Measurements from ENCODE around the gene GOPC.
A peak's percentile ranks its signal among the peaks of the same experiment; 100 is the strongest.

The GOPC gene

DNA sequence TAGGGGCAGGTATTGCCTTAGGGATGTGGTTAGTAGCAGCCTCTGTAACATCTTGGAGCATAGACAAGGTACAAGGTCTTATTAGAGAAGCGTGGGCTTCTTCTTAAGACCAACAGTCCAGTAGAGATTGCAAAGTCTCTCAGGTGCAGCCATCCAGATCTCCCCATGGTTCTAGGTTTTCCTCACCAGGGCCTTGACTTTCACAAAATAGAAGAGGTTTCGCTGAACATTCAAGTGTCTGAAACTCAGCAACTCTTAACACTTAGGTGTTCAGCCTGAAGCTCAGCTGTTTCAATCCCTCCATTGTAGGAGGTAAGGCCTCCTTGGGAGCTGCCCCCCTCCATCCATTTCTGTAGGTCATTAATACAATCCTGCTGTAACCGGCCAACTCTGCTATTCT is 44.4 kb downstream of the GOPC start:
- Histone ChIP-seq H3K36me3 (replicated peaks; ENCODE audit: insufficient read depth, low read length) (no peaks in the 10 kb centered on the region), H3F3A (ENCODE audit: insufficient read depth, low read length) (peaks cover 5% of the 10 kb centered on the region; the same call in 1 of the 2 replicates), H3K79me2 (ENCODE audit: low read length) (no peaks in the 10 kb centered on the region), H4K20me1 (ENCODE audit: insufficient read depth, low read length) (no peaks in the 10 kb centered on the region), H3K27ac (ENCODE audit: low read length) (no peak overlapping the region), H3K4me2 (ENCODE audit: low read depth, low read length) (no peak overlapping the region), H3K27me3 (replicated peaks; ENCODE audit: insufficient read depth, low read length) (no peaks in the 10 kb centered on the region), H3K9me3 (replicated peaks; ENCODE audit: insufficient read depth, low read length) (no peaks in the 10 kb centered on the region), H3K4me3 (ENCODE audit: low read length) (no peak overlapping the region), H3K9me2 (replicated peaks; ENCODE audit: insufficient read depth, low read length) (no peaks in the 10 kb centered on the region), H2AFZ (ENCODE audit: low read length) (no peak overlapping the region), H3K4me1 (ENCODE audit: low read length) (peaks cover 11% of the 10 kb centered on the region), H3K9ac (ENCODE audit: low read length) (no peak overlapping the region)
- TF ChIP-seq, protein P1, sequence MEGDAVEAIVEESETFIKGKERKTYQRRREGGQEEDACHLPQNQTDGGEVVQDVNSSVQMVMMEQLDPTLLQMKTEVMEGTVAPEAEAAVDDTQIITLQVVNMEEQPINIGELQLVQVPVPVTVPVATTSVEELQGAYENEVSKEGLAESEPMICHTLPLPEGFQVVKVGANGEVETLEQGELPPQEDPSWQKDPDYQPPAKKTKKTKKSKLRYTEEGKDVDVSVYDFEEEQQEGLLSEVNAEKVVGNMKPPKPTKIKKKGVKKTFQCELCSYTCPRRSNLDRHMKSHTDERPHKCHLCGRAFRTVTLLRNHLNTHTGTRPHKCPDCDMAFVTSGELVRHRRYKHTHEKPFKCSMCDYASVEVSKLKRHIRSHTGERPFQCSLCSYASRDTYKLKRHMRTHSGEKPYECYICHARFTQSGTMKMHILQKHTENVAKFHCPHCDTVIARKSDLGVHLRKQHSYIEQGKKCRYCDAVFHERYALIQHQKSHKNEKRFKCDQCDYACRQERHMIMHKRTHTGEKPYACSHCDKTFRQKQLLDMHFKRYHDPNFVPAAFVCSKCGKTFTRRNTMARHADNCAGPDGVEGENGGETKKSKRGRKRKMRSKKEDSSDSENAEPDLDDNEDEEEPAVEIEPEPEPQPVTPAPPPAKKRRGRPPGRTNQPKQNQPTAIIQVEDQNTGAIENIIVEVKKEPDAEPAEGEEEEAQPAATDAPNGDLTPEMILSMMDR (IDR thresholded peaks at IDR 0.05; ENCODE audit: low read length) = no peak
- no peak for TF ChIP-seq EZH2 (optimal IDR thresholded peaks at IDR 0.05; ENCODE audit: low read depth, low read length)
- TF ChIP-seq EZH2phosphoT487 (IDR thresholded peaks at IDR 0.05; ENCODE audit: low read length) = no peak
- no peak for DNase-seq

DNA sequence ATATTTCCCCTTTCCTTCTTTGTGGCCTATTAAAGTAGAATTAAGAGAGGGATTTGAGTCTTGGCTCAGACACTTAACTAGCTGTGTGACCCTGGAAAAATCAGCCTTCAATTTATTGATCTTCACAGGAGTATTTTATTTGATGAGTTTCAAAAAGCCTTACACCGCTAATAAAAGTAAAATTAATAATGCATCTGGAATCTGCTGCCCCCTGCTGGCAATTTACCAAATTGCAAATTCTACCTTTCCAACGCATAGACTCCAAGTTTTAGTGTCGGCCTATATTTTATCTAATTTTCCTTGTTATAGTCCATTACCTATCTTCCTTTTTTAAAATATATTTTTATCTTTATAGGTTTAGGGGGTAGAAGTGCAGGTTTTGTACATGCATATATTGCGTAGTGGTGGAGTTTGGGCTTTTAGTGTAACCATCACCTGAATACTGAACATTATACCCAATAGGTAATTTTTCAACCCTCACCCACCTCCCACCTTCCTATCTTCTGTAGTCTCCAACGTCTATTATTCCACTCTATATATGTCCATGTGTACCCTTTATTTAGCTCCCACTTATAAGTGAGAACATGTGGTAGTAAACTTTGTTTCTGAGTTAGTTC is 46.3 kb downstream of the GOPC start:
- H4K20me1 ChIP-seq (ENCODE audit: insufficient read depth, low read length) = no peaks in the 10 kb centered on the region
- H3K27me3 ChIP-seq (replicated peaks; ENCODE audit: insufficient read depth, low read length) = no peaks in the 10 kb centered on the region
- no peaks in the 10 kb centered on the region for H3K9me3 ChIP-seq (replicated peaks; ENCODE audit: insufficient read depth, low read length)
- H3K4me2 ChIP-seq (ENCODE audit: low read depth, low read length) = peak overlapping the region; percentile 40; the same call in 1 of the 2 replicates
- H3K79me2 ChIP-seq (ENCODE audit: low read length) = no peaks in the 10 kb centered on the region
- H3K4me1 ChIP-seq (ENCODE audit: low read length) = peaks cover 12% of the 10 kb centered on the region
- H3K36me3 ChIP-seq (replicated peaks; ENCODE audit: insufficient read depth, low read length) = no peaks in the 10 kb centered on the region
- H3K4me3 ChIP-seq (ENCODE audit: low read length) = no peak overlapping the region
- no peaks in the 10 kb centered on the region for H3K9me2 ChIP-seq (replicated peaks; ENCODE audit: insufficient read depth, low read length)
- no peak overlapping the region for H2AFZ ChIP-seq (ENCODE audit: low read length)
- TF ChIP-seq, protein P1 (IDR thresholded peaks at IDR 0.05; ENCODE audit: low read length) = peak; percentile 66
- TF ChIP-seq EZH2 (optimal IDR thresholded peaks at IDR 0.05; ENCODE audit: low read depth, low read length) = no peak
- DNase-seq = peak; percentile 57
- peaks cover 5% of the 10 kb centered on the region; the same call in 1 of the 2 replicates for H3F3A ChIP-seq (ENCODE audit: insufficient read depth, low read length)
- H3K9ac ChIP-seq (ENCODE audit: low read length) = no peak overlapping the region
- no peak overlapping the region for H3K27ac ChIP-seq (ENCODE audit: low read length)

DNA sequence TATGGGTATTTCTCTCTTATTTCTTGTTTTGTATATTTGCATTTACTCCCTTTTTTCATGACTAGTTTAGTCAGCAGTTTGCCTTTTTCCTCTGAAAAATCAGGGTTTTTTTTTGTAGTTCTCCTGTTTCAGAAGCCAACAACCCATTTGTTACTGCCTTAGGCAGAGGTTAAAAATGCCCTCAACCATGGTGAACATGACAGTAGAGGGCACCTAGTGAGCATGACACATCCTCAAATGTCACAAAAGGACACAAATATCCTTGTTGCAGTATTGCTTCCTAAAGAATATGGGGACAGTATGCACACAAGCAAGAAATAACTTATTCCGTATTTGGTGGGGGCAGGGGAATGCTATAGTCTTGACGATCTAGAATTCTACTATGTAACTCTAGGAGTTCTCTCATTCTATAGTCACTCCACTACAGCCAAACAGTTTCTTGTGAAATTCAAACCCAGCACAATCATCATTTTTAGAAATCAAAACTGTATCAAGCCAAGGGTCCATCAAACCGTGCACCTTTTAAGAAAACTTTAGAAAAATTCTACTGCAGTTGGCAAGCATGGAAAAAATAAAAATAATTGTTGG is 47.0 kb downstream of the GOPC start:
- TF ChIP-seq EZH2phosphoT487 (IDR thresholded peaks at IDR 0.05; ENCODE audit: low read length) (no peak), EZH2 (optimal IDR thresholded peaks at IDR 0.05; ENCODE audit: low read depth, low read length) (no peak)
- TF ChIP-seq, protein P1 (IDR thresholded peaks at IDR 0.05; ENCODE audit: low read length) = peak; percentile 11; the same call in 1 of the 2 replicates
- Histone ChIP-seq H3F3A (ENCODE audit: insufficient read depth, low read length) (peaks cover 5% of the 10 kb centered on the region; the same call in 1 of the 2 replicates), H3K36me3 (replicated peaks; ENCODE audit: insufficient read depth, low read length) (no peaks in the 10 kb centered on the region), H3K9me2 (replicated peaks; ENCODE audit: insufficient read depth, low read length) (no peaks in the 10 kb centered on the region), H4K20me1 (ENCODE audit: insufficient read depth, low read length) (no peaks in the 10 kb centered on the region), H3K27ac (ENCODE audit: low read length) (peak overlapping the region; percentile 27; the same call in 1 of the 2 replicates), H3K27me3 (replicated peaks; ENCODE audit: insufficient read depth, low read length) (no peaks in the 10 kb centered on the region), H3K79me2 (ENCODE audit: low read length) (0 out of 2 replicates have a peak, but pooled peaks cover under 1% of the 10 kb centered on the region), H3K4me1 (ENCODE audit: low read length) (peaks cover 18% of the 10 kb centered on the region), H3K9ac (ENCODE audit: low read length) (peak overlapping the region; percentile 4; the same call in 1 of the 2 replicates), H2AFZ (ENCODE audit: low read length) (no peak overlapping the region), H3K4me3 (ENCODE audit: low read length) (no peak overlapping the region), H3K4me2 (ENCODE audit: low read depth, low read length) (peak overlapping the region; percentile 40; the same call in 1 of the 2 replicates), H3K9me3 (replicated peaks; ENCODE audit: insufficient read depth, low read length) (no peaks in the 10 kb centered on the region)
- DNase-seq = peak; percentile 33

All from MM.1S (cell line).